Muscle of leg (tissue), 11 donors: ENCODE data around the gene TCEA3. TPM values are rescaled to one million over a fixed set of nuclear protein-coding genes. Genes with fewer than 3 reads are reported as not detected.

Source experiments
- DNase-seq: peaks from one replicate; pipeline ENCODE4 v3.0.0; 2013
- H3K27ac ChIP-seq: one replicate; pipeline ENCODE4 v1.5.1; 2013; ENCODE audit warnings: mild to moderate bottlenecking, low read length, control low read depth
- H3K27me3 ChIP-seq: one replicate; pipeline ENCODE4 v1.6.1; 2013; ENCODE audit warnings: low read length; ENCODE audit not compliant: control insufficient read depth, insufficient read depth
- H3K36me3 ChIP-seq: one replicate; pipeline ENCODE4 v1.6.1; 2013; ENCODE audit warnings: low read length; ENCODE audit not compliant: control insufficient read depth, insufficient read depth
- H3K4me1 ChIP-seq: one replicate; pipeline ENCODE4 v1.6.1; 2013; ENCODE audit warnings: low read length; ENCODE audit not compliant: control insufficient read depth, insufficient read depth
- H3K4me3 ChIP-seq: one replicate; pipeline ENCODE4 v1.5.1; 2013; ENCODE audit warnings: low read length, control low read depth
- H3K9me3 ChIP-seq: replicated peaks from 2 replicates; pipeline ENCODE4 v1.6.1; 2013; ENCODE audit warnings: low read depth, low read length; ENCODE audit not compliant: control insufficient read depth
- WGBS: methylation state at CpG from one replicate; pipeline ENCODE4 v1.1.5; 2013; ENCODE audit warnings: missing lambda C conversion rate; ENCODE audit not compliant: insufficient coverage; 5-methylcytosine and 5-hydroxymethylcytosine counted together
- polyA plus RNA-seq, 8 donors: library from polyadenylated mRNA; unstranded; fragments of 120-200 nt; gene quantifications; one replicate each; pipeline versions ENCODE4 v1.2.1 to v1.2.3, GENCODE V29; 2013; ENCODE audit warnings: inconsistent platforms in 1 of 8, low replicate concordance in 1 of 8; ENCODE audit not compliant: insufficient read length in 8 of 8, insufficient read depth in 1 of 8
- total RNA-seq: library from RNA; stranded (reverse); fragments of 120-200 nt; gene quantifications from one replicate; pipeline ENCODE4 v1.2.4, GENCODE V29; 2013

Gene TCEA3
- total and polyA plus RNA-seq, 9 donors: 203 to 357 (median 293) TPM

- no peaks in the 10 kb centered on the region for H3K27me3 ChIP-seq
- peaks cover 7% of the 10 kb centered on the region for H3K9me3 ChIP-seq
- H3K36me3 ChIP-seq: peaks cover 24% of the 10 kb centered on the region
- 21% methylated on average over 12 of the region's 13 CpGs for WGBS
- DNase-seq: peak; percentile 88
- H3K27ac ChIP-seq: peak overlapping the region; percentile 99
- H3K4me1 ChIP-seq: peaks cover 45% of the 10 kb centered on the region
- no peak overlapping the region for H3K4me3 ChIP-seq
Observed at GRCh38 chr1:23370709-23371584, 53.6 kb downstream of the TCEA3 start.

- peaks cover 45% of the 10 kb centered on the region for H3K4me1 ChIP-seq
- 25% methylated on average over 5 of the region's 5 CpGs for WGBS
- H3K27me3 ChIP-seq: no peaks in the 10 kb centered on the region
- peak overlapping the region; percentile 99 for H3K27ac ChIP-seq
- peak overlapping the region; percentile 90 for H3K4me3 ChIP-seq
- H3K36me3 ChIP-seq: peaks cover 30% of the 10 kb centered on the region
- peak; percentile 58 for DNase-seq
- H3K9me3 ChIP-seq: peaks cover 7% of the 10 kb centered on the region
Observed at GRCh38 chr1:23370330-23370708, 54.2 kb downstream of the TCEA3 start.

- H3K4me1 ChIP-seq: peaks cover 45% of the 10 kb centered on the region
- H3K4me3 ChIP-seq: peak within 1 kb of the TSS; percentile 90
- WGBS: under 1% methylated on average over 23 of the region's 29 CpGs
- H3K9me3 ChIP-seq: peaks cover 11% of the 10 kb centered on the region
- H3K27me3 ChIP-seq: no peaks in the 10 kb centered on the region
- H3K27ac ChIP-seq: peak within 1 kb of the TSS; percentile 99
- H3K36me3 ChIP-seq: peaks cover 35% of the 10 kb centered on the region
- peak; percentile 99 for DNase-seq
Observed at GRCh38 chr1:23369335-23370013, 55.1 kb downstream of the TCEA3 start, which contains the start of gene ZNF436. ZNF436 (minus strand) TSS chr1:23369836; CDS start chr1:23368005, 1,831 bp downstream.

GRCh38 chr1:23368562-23369334 lies 55.8 kb downstream of the TCEA3 start:
- Histone ChIP-seq H3K9me3 (peaks cover 17% of the 10 kb centered on the region), H3K27ac (peak overlapping the region; percentile 99), H3K36me3 (peaks cover 41% of the 10 kb centered on the region), H3K27me3 (no peaks in the 10 kb centered on the region), H3K4me3 (peak overlapping the region; percentile 90), H3K4me1 (peaks cover 45% of the 10 kb centered on the region)
- peak; percentile 97 for DNase-seq
- under 1% methylated on average over 51 of the region's 61 CpGs for WGBS

- peak overlapping the region; percentile 99 for H3K27ac ChIP-seq
- peaks cover 42% of the 10 kb centered on the region for H3K4me1 ChIP-seq
- peaks cover 49% of the 10 kb centered on the region for H3K36me3 ChIP-seq
- H3K4me3 ChIP-seq: peak overlapping the region; percentile 90
- 3% methylated on average over 41 of the region's 41 CpGs for WGBS
- peaks cover 24% of the 10 kb centered on the region for H3K9me3 ChIP-seq
- H3K27me3 ChIP-seq: no peaks in the 10 kb centered on the region
- peak; percentile 100 for DNase-seq
Observed at GRCh38 chr1:23367791-23368561, 56.6 kb downstream of the TCEA3 start.

GRCh38 chr1:23367451-23367790 lies 57.1 kb downstream of the TCEA3 start:
- WGBS: 81% methylated on average over 4 of the region's 9 CpGs
- H3K9me3 ChIP-seq: peaks cover 30% of the 10 kb centered on the region
- peaks cover 52% of the 10 kb centered on the region for H3K36me3 ChIP-seq
- peaks cover 36% of the 10 kb centered on the region for H3K4me1 ChIP-seq
- no peaks in the 10 kb centered on the region for H3K27me3 ChIP-seq
- H3K4me3 ChIP-seq: peak overlapping the region; percentile 90
- peak; percentile 33 for DNase-seq
- H3K27ac ChIP-seq: peak overlapping the region; percentile 99

GRCh38 chr1:23366598-23366997 lies 58.0 kb downstream of the TCEA3 start:
- no peak for DNase-seq
- H3K27ac ChIP-seq: no peak overlapping the region
- peaks cover 38% of the 10 kb centered on the region for H3K9me3 ChIP-seq
- 100% methylated on average over 2 of the region's 5 CpGs for WGBS
- H3K4me1 ChIP-seq: peaks cover 29% of the 10 kb centered on the region
- no peak overlapping the region for H3K4me3 ChIP-seq
- peaks cover 59% of the 10 kb centered on the region for H3K36me3 ChIP-seq
- no peaks in the 10 kb centered on the region for H3K27me3 ChIP-seq

- no peaks in the 10 kb centered on the region for H3K27me3 ChIP-seq
- peaks cover 25% of the 10 kb centered on the region for H3K4me1 ChIP-seq
- H3K9me3 ChIP-seq: peaks cover 43% of the 10 kb centered on the region
- peaks cover 63% of the 10 kb centered on the region for H3K36me3 ChIP-seq
- H3K4me3 ChIP-seq: no peak overlapping the region
- no CpG with 5 or more reads among the region's 2 CpGs for WGBS
- DNase-seq: no peak
- H3K27ac ChIP-seq: no peak overlapping the region
Observed at GRCh38 chr1:23366146-23366545, 58.4 kb downstream of the TCEA3 start.

- peaks cover 61% of the 10 kb centered on the region for H3K9me3 ChIP-seq
- H3K27ac ChIP-seq: no peak overlapping the region
- 100% methylated on average over 1 of the region's 13 CpGs for WGBS
- H3K4me3 ChIP-seq: no peak overlapping the region
- no peak for DNase-seq
- peaks cover 72% of the 10 kb centered on the region for H3K36me3 ChIP-seq
- no peaks in the 10 kb centered on the region for H3K27me3 ChIP-seq
- peaks cover 9% of the 10 kb centered on the region for H3K4me1 ChIP-seq
Observed at GRCh38 chr1:23362218-23362713, 62.3 kb downstream of the TCEA3 start.
